Activated CD8-positive, alpha-beta T cell treated with anti-CD3 and anti-CD28 coated beads for 36 hours (primary cell): ENCODE measurements around the gene AATK. TPM values are rescaled to one million over a fixed set of nuclear protein-coding genes. Genes with fewer than 3 reads are reported as not detected.

Experiments used
- ATAC-seq: fragments of 200-7000 bp; cut with Tn5 transposase; one replicate; pipeline ENCODE4 v1.10.0; 2021; ENCODE audit warnings: mild to moderate bottlenecking, moderate library complexity
- CTCF ChIA-PET: fragments of 350-600 bp; sonication (Branson Sonifier 250); formaldehyde crosslinking; loops from one replicate; lab custom pipeline; 2021; ENCODE audit warnings: antibody characterized with exemption; lab: Charles Lee
- POLR2A ChIA-PET: fragments of 350-600 bp; sonication (Branson Sonifier 250); formaldehyde crosslinking; loops from one replicate; lab custom pipeline; 2021; ENCODE audit warnings: antibody characterized with exemption; lab: Charles Lee
- DNase-seq: peaks from one replicate; pipeline ENCODE4 v3.0.0-alpha.2; 2020
- H3K27ac Mint-ChIP-seq: one replicate; pipeline ENCODE4 v1.8.0; 2021; ENCODE audit warnings: mild to moderate bottlenecking, mixed read lengths
- H3K27me3 Mint-ChIP-seq: one replicate; pipeline ENCODE4 v1.8.0; 2021; ENCODE audit warnings: mixed read lengths
- H3K36me3 Mint-ChIP-seq: one replicate; pipeline ENCODE4 v1.8.0; 2021; ENCODE audit warnings: low read depth, mixed read lengths
- H3K4me1 Mint-ChIP-seq: one replicate; pipeline ENCODE4 v1.8.0; 2021; ENCODE audit warnings: low read depth, mixed read lengths
- H3K4me3 Mint-ChIP-seq: one replicate; pipeline ENCODE4 v1.8.0; 2021; ENCODE audit warnings: mild to moderate bottlenecking, moderate library complexity, mixed read lengths
- H3K9me3 Mint-ChIP-seq: one replicate; pipeline ENCODE4 v1.8.0; 2021; ENCODE audit warnings: mixed read lengths
- intact Hi-C: fragments of 100-400 bp; cut with micrococcal nuclease; formaldehyde crosslinking; loops from one replicate; pipeline ENCODE4 v1.10.0; 2022
- total RNA-seq, 2 experiments: library from RNA; stranded (reverse); gene quantifications; one replicate each; pipeline ENCODE4 v1.2.3, GENCODE V29; 2021
- TF ChIP-seq, protein P1 (sequence below): fragments of 200-600 bp; IDR thresholded peaks from one replicate; pipeline ENCODE4 v1.8.0; 2022; ENCODE audit warnings: antibody characterized with exemption, mild to moderate bottlenecking

The AATK gene
- total RNA-seq, 2 experiments from 2014 or later = 0.63 to 0.98 TPM

DNA sequence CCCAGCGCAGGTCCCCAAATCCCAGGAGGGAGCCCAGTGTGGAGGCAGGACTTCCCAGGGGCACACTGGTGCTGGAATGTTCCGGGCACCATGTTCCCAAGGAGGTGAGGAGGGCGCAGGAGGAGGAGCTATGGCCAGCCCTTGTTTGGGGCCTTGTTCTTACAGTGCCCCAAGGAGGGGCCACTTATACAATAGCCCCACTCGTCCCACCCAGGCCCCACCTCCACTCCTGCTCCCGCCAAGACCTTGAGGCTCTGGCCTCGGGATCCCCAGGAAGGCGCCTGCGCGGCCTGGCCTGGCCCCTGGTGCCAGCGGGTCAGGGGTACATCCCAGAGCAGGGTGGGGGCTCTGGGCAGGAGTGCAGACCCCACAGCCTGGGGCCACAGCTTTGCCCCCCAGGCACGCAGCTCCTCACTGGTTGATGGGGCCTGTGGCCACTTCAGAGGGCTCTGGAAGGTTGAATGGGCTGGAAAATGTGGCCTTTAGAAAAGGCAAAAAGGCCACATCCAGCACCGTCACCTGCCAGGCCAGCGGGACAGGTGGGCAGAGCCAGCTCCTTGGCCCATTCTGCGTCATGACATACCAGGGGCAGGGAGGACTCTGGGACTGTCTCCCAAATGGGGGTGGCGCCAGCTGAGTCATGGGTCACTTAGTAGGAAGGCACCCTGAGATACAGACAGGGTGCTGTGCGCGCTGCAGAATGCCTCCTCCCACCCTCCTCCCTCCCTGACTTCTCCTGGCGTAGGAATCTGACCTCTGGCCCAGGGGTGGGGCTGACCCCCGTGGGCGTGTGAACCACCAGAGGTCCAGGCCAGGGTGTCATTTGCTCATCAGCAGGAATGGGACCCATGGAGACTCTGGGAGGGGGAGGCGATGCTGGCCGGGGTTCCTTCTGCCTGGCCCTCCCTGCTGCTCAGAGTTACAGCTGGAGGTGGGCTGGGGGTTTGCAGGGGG is 33.0 kb downstream of the AATK start:
- POLR2A ChIA-PET = no interaction called here
- H3K27ac Mint-ChIP-seq = no peak overlapping the region
- H3K36me3 Mint-ChIP-seq = no peaks in the 10 kb centered on the region
- H3K4me1 Mint-ChIP-seq = no peaks in the 10 kb centered on the region
- CTCF ChIA-PET = no interaction called here
- no peaks in the 10 kb centered on the region for H3K27me3 Mint-ChIP-seq
- peaks cover 6% of the 10 kb centered on the region for H3K9me3 Mint-ChIP-seq
- TF ChIP-seq, protein P1, sequence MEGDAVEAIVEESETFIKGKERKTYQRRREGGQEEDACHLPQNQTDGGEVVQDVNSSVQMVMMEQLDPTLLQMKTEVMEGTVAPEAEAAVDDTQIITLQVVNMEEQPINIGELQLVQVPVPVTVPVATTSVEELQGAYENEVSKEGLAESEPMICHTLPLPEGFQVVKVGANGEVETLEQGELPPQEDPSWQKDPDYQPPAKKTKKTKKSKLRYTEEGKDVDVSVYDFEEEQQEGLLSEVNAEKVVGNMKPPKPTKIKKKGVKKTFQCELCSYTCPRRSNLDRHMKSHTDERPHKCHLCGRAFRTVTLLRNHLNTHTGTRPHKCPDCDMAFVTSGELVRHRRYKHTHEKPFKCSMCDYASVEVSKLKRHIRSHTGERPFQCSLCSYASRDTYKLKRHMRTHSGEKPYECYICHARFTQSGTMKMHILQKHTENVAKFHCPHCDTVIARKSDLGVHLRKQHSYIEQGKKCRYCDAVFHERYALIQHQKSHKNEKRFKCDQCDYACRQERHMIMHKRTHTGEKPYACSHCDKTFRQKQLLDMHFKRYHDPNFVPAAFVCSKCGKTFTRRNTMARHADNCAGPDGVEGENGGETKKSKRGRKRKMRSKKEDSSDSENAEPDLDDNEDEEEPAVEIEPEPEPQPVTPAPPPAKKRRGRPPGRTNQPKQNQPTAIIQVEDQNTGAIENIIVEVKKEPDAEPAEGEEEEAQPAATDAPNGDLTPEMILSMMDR = no peak
- intact Hi-C loops = no loop called here
- DNase-seq = no peak
- no peak overlapping the region for H3K4me3 Mint-ChIP-seq
- no peak for ATAC-seq

DNA sequence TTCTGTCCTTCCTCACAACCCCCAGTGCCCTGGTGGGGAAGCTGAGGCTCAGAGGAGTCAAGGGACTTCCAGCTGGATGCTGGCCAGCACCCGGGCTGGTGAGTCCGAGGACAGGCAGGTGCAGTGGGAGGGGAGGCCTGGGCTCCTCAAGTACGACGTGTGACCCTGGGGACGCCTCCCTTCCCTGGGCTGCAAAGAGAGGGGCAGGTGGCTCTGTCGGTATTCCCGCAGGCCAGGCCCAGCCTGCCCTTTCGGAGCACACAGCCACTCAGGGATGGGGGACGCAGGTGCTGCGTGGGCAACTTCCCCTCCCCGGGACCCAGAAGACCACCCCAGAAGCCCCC is 33.9 kb downstream of the AATK start:
- ChIA-PET CTCF (no interaction called here), POLR2A (no interaction called here)
- no peaks in the 10 kb centered on the region for H3K9me3 Mint-ChIP-seq
- no peaks in the 10 kb centered on the region for H3K27me3 Mint-ChIP-seq
- H3K4me1 Mint-ChIP-seq = no peaks in the 10 kb centered on the region
- TF ChIP-seq, protein P1 = no peak
- no peak overlapping the region for H3K27ac Mint-ChIP-seq
- no peaks in the 10 kb centered on the region for H3K36me3 Mint-ChIP-seq
- no peak for DNase-seq
- H3K4me3 Mint-ChIP-seq = no peak overlapping the region
- no peak for ATAC-seq
- intact Hi-C loops = no loop called here

DNA sequence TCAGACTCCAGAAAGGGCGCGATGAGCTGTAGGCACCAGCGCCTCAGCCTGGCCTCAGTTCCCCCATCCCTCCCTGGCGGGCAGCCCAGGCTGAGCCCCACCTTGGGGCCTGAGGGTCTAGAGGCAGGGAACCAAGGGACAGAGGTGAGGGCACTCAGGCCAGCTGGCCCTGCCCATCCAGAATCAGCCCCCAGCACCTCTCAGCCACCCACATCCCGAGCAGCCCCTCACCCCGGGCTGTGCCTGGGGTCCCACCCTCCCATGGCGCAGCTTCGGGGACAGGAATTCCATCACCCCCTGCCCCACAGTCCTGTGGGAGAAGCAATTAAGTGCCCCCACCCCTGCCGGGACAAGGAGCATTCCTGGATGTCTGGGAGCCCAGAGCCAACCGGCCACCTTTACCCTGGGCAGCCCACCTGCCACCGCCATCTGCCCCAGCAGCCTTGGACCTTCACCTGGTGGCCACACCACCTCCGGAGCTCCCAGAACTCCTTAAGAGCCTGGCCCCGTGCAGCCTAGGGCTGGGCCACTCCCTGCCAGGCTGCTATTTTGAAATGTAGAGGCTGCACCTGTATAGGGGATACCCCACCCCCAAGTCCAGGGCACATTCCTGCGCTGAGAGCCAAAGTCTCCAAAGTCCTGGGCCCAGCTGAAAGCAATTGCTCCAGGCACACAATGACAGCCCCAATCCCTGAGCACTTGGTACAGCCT is 34.4 kb downstream of the AATK start:
- H3K27ac Mint-ChIP-seq = no peak overlapping the region
- DNase-seq (no peak), ATAC-seq (no peak)
- intact Hi-C loops = no loop called here
- TF ChIP-seq, protein P1 = no peak
- ChIA-PET CTCF (interaction anchor here (0.7 kb wide), 1 partner anchor 309 kb away, joined by 3 read pairs; no protein-coding TSS in a partner anchor), POLR2A (interaction anchor here (0.6 kb wide), 1 partner anchor 44 kb away, joined by 3 read pairs; no protein-coding TSS in a partner anchor)
- H3K9me3 Mint-ChIP-seq = no peaks in the 10 kb centered on the region
- H3K36me3 Mint-ChIP-seq = no peaks in the 10 kb centered on the region
- H3K4me3 Mint-ChIP-seq = no peak overlapping the region
- no peaks in the 10 kb centered on the region for H3K27me3 Mint-ChIP-seq
- no peaks in the 10 kb centered on the region for H3K4me1 Mint-ChIP-seq

DNA sequence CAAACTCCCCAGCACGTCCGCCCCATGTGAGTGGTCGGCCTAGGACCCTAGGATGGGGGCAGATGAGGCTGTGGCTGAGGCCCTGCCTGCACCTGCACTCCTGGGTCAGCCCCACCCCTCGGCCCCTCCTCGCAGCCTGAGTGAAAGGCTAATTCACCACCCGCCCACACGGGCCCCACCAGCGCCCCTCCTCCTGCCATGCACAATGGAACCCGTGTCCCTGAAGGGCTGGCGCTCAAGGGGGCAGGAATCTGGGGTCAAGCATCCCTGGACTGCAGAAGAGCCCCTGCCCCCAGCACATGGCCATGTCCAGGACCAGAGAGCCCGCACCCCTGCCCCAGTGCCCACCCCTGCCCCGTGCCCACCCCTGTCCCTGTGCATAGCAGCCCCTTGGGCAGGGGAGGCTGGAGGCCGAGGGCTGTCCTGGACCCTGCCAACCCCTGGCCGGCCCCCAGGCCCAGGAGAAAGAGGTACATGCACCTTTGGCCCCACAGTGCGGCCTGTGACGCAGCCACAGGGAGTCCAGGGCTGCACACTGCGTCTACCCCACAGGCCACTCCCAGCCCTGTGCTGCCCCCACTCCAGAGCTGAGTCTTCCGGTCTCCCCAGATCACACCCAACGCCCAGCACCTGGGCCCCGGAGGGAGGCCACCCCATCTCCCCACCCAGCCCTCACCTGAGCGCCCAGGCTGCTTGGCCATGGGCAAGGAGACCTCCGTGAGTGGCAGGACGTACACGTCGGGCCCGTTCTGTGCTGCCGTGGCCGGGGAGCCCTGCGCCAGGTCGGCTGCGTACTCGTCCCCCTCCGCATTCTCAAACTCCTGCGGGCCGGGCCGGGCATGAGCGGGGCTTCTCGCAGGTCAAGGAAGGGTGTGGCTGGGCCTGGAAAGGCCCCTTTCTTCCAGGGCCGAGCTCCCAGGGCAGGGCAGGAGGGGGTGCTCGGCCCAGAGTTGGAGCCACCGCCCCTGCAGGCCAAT is 35.3 kb downstream of the AATK start:
- Mint-ChIP-seq H3K36me3 (no peaks in the 10 kb centered on the region), H3K27ac (no peak overlapping the region), H3K27me3 (no peaks in the 10 kb centered on the region), H3K4me1 (no peaks in the 10 kb centered on the region), H3K4me3 (no peak overlapping the region), H3K9me3 (no peaks in the 10 kb centered on the region)
- TF ChIP-seq, protein P1 = no peak
- intact Hi-C loops = no loop called here
- POLR2A ChIA-PET = no interaction called here
- no peak for DNase-seq
- CTCF ChIA-PET = interaction anchor here (0.7 to 1.4 kb wide), 2 partner anchors 108 to 310 kb away, joined by 3 read pairs; no protein-coding TSS in a partner anchor
- no peak for ATAC-seq
